ENCODE measurements around the gene MSH6.

MSH6 gene, protein sequence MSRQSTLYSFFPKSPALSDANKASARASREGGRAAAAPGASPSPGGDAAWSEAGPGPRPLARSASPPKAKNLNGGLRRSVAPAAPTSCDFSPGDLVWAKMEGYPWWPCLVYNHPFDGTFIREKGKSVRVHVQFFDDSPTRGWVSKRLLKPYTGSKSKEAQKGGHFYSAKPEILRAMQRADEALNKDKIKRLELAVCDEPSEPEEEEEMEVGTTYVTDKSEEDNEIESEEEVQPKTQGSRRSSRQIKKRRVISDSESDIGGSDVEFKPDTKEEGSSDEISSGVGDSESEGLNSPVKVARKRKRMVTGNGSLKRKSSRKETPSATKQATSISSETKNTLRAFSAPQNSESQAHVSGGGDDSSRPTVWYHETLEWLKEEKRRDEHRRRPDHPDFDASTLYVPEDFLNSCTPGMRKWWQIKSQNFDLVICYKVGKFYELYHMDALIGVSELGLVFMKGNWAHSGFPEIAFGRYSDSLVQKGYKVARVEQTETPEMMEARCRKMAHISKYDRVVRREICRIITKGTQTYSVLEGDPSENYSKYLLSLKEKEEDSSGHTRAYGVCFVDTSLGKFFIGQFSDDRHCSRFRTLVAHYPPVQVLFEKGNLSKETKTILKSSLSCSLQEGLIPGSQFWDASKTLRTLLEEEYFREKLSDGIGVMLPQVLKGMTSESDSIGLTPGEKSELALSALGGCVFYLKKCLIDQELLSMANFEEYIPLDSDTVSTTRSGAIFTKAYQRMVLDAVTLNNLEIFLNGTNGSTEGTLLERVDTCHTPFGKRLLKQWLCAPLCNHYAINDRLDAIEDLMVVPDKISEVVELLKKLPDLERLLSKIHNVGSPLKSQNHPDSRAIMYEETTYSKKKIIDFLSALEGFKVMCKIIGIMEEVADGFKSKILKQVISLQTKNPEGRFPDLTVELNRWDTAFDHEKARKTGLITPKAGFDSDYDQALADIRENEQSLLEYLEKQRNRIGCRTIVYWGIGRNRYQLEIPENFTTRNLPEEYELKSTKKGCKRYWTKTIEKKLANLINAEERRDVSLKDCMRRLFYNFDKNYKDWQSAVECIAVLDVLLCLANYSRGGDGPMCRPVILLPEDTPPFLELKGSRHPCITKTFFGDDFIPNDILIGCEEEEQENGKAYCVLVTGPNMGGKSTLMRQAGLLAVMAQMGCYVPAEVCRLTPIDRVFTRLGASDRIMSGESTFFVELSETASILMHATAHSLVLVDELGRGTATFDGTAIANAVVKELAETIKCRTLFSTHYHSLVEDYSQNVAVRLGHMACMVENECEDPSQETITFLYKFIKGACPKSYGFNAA (N-terminal part only)

DNA sequence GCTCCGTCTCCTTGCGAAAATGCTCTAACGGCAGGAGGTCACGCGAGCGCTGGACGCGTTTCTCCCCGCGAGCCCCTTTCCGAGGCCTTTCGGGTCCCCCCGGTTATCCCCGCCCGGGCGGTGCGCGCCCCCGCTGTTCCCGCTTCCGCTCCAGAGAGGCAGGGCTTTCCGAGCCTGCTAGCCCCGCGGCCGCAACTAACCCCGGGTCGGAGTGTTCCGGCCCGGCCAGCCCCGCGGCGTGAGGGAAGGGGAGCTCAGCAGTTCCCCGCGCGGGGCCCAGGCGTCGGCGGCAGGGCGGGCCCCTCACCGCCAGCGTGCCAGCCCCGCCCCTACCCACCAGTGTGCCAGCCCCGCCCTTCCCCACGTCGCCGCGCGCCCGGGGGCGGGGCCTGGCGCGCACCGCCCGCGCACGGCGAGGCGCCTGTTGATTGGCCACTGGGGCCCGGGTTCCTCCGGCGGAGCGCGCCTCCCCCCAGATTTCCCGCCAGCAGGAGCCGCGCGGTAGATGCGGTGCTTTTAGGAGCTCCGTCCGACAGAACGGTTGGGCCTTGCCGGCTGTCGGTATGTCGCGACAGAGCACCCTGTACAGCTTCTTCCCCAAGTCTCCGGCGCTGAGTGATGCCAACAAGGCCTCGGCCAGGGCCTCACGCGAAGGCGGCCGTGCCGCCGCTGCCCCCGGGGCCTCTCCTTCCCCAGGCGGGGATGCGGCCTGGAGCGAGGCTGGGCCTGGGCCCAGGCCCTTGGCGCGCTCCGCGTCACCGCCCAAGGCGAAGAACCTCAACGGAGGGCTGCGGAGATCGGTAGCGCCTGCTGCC, at the start of gene MSH6:
TSS of gene MSH6 (plus strand) at position 475 of the 815 bp plus-strand sequence. CDS start at position 564, 89 bp downstream.
- DNase-seq (ENCODE audit: low spot score), result peak; percentile 90

DNA sequence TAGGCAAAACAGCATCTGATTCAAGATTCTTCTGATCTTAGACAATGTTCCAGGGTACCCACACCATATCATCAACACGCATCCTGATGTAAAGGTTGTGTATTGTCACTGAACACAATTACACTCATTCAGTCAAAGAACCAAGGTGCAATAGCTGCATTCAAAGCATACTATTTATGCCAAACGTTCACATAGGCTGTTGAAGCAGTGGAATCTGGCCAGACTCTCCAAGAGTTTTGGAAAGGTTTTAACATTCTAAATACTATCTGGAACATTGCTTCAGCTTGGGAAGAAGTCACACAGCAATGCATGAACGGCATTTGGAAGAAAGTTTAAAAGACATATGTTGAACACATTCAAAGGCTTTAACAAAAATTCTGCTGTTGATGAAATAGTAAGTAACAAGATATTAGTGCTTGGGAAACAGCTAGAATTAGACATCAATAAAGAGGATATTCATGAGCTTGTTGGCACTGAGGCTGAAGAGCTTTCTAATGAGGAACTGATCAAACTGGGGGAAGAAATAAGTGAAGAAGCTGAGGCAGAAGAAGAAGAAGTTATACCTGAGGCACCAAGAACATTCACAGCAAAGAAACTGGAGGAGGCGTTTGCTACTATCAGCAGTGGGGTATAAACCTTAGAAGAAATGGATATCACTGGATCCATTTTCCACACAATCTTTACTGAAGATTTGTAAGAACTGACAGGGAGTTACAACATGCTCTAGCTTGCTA, 47.6 kb upstream of the MSH6 start:
- no peak for DNase-seq (ENCODE audit: low spot score)

DNA sequence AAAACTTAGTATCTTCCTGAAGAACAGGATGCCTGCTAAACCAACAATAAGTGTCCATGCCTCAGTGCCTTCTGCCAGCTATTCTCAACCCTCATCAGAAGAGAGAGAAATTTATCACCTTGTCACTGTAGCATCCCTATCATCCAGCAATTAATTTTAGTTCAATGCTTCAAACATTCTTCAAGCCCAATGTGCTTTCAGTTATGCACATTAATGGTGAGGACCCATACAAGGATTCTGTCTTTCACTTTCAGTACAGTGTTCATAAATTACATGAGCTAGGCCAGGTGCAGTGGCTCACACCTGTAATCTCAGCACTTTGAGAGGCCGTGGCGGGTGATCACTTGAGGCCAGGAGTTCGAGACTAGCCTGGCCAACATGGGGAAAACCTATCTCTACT, 47.0 kb upstream of the MSH6 start:
- no peak for DNase-seq (ENCODE audit: low spot score)

DNA sequence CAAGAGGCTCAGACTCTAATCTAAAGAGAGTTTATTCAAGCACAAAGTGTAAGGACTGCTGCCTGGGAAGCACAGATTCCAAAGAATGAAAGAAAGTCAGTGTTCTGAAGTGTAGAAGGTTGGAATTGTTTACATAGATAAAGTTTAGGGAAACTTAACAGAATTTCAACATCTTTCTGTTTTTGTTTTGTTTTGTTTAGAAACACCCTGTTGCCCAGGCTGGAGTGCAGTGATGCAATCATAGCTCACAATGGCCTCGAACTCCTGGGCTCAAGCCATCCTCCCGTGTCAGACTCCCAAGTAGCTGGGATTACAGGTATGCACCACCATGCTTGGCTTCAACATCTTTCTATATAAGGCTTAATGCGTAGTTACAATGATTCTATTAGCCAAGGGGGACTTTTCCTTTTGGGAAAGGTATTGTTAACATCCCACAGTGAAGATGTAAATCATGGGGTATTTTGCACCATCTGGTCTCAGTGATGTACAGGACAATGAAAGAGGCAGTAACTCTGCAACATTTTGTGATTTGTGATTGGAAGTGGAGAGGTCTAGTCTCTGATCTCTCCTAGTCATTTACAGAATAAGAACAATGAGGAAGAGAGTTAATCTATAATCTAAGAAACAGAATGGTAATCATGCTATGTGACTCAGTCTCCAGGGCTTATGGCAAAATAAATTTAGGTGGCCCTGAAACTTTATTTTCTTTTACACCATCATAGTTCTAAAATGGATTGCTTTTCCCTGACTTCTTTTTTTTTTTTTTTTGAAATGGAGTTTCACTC, 45.6 kb upstream of the MSH6 start:
- no peak for DNase-seq (ENCODE audit: low spot score)

DNA sequence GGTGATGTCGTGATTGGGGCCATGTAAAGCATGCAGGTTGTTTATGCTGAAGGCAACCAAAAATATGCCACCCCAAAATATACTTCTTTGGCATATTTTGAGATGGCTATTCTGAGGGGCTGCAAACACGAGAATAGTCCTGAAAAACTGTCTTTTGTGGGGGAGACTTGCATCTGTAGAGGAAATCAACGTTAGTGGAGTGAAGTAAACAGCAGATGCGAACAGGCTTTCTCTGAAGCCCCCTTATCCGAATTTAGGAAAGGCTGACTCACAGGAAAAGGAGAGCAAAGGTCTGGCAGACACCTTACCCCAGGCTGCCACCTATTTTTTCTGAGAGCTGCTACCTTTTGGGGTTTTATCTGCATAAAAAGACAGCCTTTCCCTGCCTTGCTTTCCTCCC, 44.6 kb upstream of the MSH6 start:
- DNase-seq (ENCODE audit: low spot score), result no peak

DNA sequence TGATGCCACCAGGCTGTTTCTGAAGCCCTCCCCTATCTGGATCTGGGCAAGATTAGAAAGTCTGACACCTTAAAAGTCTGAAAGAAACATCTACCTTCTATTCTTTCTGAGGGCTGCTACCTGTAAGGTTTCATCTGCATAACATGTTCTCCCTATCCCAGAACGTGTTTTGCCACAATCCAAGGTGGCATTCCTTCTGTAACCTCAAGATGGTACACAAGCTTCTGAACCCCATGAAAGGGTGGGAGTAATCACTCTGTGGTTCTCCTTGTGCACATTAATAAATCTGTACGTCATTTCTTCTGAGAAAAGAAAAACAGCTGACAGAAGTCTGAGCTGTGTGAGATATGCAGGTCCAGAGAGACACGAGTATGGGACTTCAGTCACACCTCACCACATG, 41.8 kb upstream of the MSH6 start:
- no peak for DNase-seq (ENCODE audit: low spot score)

DNA sequence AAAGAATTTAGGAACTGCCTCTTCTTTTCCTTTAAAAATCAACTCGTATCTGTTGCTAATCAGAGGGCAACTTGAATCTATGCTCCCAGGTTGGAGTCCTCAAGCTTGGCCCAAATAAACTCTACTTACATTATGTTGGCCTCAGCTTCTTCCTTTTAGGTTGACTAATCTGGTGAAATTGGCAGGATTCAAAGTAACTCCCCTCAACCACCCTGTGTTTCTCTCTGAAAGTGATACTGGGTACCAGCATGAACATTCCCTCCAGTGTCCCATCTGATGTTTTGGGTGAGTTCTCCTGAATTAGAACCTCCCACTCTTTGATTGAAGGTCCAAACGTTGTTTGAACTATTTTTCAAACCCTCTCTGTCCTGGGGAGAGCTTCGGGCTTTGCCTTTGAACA, 41.3 kb upstream of the MSH6 start:
- no peak for DNase-seq (ENCODE audit: low spot score)

DNA sequence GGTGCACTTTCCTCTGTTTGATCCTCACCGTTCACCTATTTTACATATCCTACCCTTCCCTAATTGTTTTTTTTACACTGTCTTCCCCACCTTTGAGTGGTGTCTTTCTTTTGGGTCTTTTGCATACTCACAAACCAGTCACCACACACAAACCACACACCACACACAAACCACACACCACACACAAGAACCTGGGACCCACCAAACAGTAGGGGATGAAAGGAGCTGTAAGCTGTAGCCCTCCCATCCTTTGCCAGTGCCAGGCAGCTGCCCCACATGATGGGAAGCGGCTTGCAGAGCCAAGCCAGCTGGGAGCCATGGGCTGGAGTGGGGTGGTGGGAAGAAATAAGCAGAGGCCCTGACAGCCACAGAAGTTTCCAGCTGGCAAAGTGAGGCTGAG, 38.9 kb upstream of the MSH6 start:
- no peak for DNase-seq (ENCODE audit: low spot score)

DNA sequence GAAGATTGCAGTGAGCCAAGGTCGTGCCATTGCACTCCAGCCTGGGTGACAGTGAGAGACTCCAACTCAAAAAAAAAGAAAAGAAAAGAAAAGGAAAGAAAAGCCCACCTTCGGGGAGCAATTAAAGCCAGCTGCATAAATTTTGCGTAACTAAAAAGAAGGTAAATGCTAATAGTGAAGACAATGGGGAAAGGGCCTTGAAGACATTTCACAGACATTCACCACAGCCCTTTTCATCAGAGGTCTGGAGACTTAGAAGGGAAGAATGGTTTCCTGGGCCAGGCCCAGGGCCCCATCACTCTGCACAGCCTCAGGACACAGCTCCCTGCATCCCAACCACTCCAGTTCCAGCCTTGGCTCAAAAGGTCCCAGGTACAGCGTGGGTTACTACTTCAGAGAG, 35.1 kb upstream of the MSH6 start:
- no peak for DNase-seq (ENCODE audit: low spot score)

DNA sequence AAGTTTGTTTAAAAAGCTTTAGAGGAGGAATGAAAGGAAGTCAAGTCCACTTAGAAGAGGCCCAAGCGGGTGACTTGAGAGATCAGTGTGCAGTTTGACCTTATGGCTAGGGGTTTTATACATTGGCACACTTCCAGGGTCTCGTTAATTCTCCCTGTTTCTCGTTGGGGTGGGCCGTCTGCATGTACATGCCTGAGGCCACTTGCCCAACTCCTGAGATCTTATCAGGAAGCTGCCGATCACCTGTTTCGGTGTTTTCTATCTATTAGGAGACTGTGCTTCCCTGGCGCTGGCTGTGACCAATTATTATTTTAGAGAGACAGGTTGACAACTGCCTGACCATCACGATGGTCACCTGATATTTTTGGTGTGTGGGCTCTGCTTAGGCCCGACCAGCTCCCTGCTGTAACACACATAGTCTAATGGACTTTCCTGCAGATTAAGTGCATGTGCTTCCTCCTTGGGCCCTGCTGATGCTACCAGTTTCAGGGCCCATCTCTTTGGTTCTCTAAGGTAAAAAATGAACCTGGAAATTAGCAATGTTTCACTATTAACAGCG, 31.0 kb upstream of the MSH6 start:
- DNase-seq (ENCODE audit: low spot score), result no peak

DNA sequence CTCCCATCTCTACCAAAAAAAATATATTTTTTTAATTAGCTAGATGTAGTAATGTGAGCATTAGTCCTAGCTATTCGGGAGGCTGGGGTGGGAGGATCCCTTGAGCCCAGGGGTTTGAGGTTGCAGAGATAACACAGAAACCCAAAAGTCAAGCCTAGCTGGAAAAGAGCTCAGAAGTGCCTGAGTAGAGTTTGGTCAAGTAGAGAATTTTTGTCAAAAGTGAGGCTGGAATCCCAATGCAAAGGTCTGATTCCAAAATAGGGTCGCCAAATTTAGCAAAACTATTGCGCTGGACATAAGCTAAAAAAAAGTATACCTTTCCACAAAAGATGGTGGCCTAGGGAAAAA, 15.5 kb upstream of the MSH6 start:
- DNase-seq (ENCODE audit: low spot score), result no peak

DNA sequence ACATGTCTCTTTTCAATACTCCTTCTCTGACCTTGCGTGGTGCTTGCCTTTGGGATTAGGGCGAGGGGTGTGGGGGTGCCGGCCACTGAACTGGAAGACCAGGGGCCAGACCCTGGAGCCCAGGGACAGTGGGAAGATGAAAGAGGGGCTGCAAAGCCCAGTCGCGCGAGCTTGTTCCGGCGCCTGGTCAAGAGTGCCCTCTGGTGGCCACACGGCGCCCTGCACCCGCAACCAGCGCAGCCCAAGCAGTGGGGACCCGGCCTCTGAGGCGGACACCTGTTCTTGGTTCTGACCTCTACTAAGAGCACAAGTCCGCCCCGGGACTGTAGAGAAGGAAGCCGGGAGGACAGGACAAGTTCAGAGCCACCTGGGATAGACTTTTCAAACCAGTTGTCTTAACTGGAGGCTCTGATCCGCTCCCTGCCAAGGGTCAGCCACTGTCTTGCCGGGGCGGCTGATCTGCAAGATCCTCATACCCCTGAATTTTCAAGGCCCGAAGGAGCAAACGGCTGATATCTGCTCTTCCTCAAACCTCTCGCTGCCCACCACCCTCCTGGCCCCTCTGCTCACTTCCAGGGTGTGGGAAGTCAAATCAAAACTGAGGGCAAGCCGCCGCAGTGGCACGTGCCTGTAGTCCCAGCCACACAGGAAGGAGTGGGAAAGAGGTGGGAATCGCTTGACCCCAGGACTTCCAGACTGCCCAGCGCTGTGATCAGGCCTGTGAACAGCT, 14.9 kb upstream of the MSH6 start:
- peak; percentile 69 for DNase-seq (ENCODE audit: low spot score)

DNA sequence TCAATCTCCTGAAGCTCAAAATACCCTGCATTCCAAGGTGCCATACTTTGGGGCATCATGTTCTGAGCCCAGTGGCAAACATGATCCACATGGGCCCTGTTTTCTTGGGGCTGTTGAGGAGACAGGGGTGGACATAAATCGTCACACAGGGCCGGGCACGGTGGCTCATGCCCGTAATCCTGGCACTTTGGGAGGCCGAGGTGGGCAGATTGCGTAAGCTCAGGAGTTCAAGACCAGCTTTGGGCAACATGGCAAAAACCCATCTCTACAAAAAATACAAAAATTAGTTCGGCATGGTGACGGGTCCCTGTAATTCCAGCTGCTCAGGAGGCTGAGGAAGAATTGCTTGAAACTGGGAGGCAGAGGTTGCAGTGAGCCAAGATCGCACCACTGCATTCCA, 13.6 kb upstream of the MSH6 start:
- DNase-seq (ENCODE audit: low spot score), result no peak

DNA sequence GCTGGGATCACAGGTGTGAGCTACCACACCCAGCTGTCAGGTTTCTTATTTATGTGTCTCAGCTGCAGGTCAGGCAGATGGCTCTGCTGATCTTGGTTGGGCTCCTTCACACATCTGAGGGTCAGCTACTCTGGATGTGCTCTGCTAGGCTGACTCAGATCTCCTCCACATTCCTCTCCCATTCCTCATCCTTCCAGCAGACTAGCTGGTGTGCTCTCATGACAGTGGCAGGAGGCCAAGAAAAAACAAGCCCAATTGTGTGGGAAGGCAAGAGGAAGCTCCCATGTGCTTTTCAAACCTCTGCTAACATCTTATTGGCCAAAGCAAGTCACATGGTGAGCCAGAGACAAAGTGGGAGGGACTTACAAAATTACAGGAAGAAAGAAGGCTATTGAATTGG, 11.7 kb upstream of the MSH6 start:
- no peak for DNase-seq (ENCODE audit: low spot score)

DNA sequence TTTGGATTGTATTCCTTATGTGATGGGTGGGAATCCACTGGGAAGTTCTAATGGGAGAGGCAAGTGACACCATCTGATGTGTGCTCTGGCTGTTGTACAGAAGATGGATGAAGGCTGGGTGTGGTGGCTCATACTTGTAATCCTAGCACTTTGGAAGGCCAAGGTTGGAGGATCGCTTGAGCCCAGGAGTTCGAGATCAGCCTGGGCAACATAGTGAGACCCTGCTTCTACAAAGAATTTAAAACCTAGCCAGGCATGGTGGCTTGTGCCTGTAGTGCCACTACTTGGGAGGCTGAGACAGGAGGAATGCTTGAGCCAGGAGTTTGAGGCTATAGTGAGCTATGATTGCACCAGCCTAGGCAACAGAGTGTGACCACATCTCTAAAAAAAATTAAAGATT, 10.6 kb upstream of the MSH6 start:
- no peak for DNase-seq (ENCODE audit: low spot score)

DNA sequence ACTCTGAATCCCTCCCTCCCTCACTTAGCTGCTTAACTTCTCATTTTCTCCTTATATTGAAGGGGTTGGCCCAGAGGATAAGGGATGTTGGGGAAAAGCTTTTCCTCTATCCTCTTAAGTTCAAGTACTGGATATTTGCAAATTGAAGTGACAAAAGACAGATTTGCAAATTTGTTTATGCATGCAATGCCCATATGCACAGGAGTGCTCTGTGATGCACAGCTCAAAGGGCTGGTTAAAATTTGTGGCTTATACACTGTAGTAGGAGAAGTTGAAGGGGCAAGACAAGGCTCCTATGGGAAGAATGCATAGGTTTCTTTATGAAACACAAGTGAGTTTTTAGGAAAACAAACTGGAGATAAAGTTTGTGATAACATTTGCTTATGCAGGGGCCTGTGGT, 8.4 kb upstream of the MSH6 start:
- no peak for DNase-seq (ENCODE audit: low spot score)

DNA sequence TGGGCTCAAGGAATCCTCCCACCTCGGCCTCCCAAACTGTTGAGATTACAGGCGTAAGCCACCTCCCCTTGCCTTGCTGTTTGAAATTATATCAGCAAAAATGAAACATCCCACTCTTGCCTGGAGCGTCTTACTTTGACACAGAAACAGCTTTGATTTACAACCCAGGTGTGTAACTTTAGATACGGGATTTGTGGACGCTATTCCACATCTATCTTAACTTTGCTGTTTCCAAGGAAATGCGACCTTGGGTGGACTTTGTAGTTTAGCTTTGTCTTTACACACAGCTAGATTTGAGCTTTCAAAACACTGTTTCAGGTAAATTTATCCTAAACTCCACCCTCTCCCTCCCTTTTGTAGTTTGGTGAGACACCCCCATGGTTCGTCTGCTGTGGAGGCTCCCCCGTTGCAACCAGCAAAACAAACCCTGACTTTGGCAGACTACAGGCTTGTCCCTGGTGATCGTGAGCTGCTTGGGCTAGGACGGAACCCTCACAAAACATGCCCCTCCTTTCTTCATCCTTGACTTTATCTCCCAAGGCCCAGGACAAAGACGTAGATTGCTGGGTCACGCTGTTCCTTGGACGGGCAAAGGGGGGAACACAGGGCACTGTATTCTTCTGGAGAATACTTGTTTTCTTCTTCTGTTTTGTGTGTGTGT, 5.5 kb upstream of the MSH6 start:
- DNase-seq (ENCODE audit: low spot score), result no peak

DNA sequence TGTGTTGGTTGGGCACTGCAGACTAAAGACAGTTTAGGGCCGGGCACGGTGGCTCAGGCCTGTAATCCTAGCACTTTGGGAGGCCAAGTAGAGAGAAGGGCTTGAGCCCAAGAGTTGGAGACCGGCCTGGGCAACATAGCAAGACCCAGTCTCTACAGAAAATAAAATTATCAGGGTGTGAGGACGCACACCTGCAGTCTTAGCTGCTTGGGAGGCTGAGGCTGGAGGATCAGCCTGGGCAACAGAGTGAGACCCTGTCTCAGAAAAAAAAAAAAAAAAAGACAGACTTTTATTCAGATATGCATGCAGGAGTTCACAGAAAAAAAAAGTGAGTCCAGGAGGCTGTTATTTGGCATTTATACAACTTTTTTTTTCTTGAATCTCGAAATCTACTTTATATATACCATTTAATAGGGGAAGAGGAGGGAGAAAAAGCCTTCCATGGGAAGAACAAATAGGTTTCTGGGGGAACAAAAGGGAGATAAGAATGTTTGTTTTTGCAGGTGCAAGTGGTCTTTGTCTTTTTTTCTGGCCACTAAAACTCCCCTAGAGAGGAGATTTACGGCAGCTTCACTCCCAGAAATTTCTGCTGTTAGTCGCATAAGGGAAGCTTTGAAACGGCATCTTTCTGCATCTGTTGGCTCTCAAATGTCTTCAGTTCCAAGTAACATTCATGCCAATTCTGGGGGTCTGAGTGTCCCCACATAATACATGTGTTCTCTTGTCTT, 4.1 kb upstream of the MSH6 start:
- no peak for DNase-seq (ENCODE audit: low spot score)
